K562 (cell line): Measurements from ENCODE around the gene NUP85.

Source experiments
- ATF3 ChIP-seq, 2 experiments: fragments of 450-650 bp in 1 of 2; sonication (generic) in 1 of 2; formaldehyde crosslinking in 1 of 2; IDR thresholded peaks in 1 of 2; conservative IDR thresholded peaks in 1 of 2; 2 replicates each; pipeline versions ENCODE4 v1.6.1 to v1.8.1; 2016 to 2023; ENCODE audit warnings: mild to moderate bottlenecking in 2 of 2, moderate library complexity in 2 of 2, inconsistent platforms in 1 of 2, missing genetic modification reagents in 1 of 2
- BRCA1 ChIP-seq, 2 experiments: fragments of 450-650 bp in 1 of 2; sonication (generic) in 1 of 2; formaldehyde crosslinking in 1 of 2; IDR thresholded peaks; 2 replicates each; pipeline versions ENCODE4 v1.5.0 to v1.6.1; 2017 to 2020; ENCODE audit warnings: mild to moderate bottlenecking in 1 of 2, missing genetic modification reagents in 1 of 2
- CEBPB ChIP-seq: fragments of 450-650 bp; IDR thresholded peaks from 2 replicates; pipeline ENCODE4 v1.6.1; 2016; ENCODE audit warnings: missing genetic modification characterization, missing compliant biosample characterization
- CREB1 ChIP-seq, 2 experiments: sonication (generic) in 1 of 2; formaldehyde crosslinking in 1 of 2; IDR thresholded peaks; 2 replicates each; pipeline versions ENCODE4 v1.6.1 to v1.8.0; 2012 to 2022; ENCODE audit warnings: inconsistent platforms in 1 of 2, mild to moderate bottlenecking in 1 of 2, missing genetic modification reagents in 1 of 2, moderate library complexity in 1 of 2
- HNRNPLL ChIP-seq: fragments of 200-400 bp; formaldehyde crosslinking; IDR thresholded peaks from 2 replicates; pipeline ENCODE4 v1.6.1; 2017; ENCODE audit warnings: low read length, low read depth, mild to moderate bottlenecking; ENCODE audit not compliant: poor library complexity, severe bottlenecking
- JUN ChIP-seq, 2 experiments: sonication (generic) in 1 of 2; formaldehyde crosslinking in 1 of 2; IDR thresholded peaks; 2 replicates each; pipeline versions ENCODE4 v1.6.1 to v1.8.0; 2012 to 2022; ENCODE audit warnings: borderline replicate concordance in 2 of 2, mild to moderate bottlenecking in 2 of 2, improper control_type of control experiment in 1 of 2, low read depth in 1 of 2, low read length in 1 of 2, missing genetic modification reagents in 1 of 2
- SRSF7 ChIP-seq: fragments of 200-400 bp; formaldehyde crosslinking; optimal IDR thresholded peaks from 2 replicates; pipeline ENCODE3; 2017; ENCODE audit warnings: mild to moderate bottlenecking, low read depth, low read length
- TAF1 ChIP-seq: IDR thresholded peaks from 2 replicates; pipeline ENCODE4 v1.6.1; 2011; ENCODE audit warnings: mild to moderate bottlenecking, low read length, moderate library complexity; ENCODE audit not compliant: insufficient read depth, control insufficient read depth, severe bottlenecking; ENCODE audit errors: extremely low read depth
- ZNF124 ChIP-seq: sonication (generic); formaldehyde crosslinking; IDR thresholded peaks from 2 replicates; pipeline ENCODE4 v1.8.1; 2022; ENCODE audit warnings: missing genetic modification reagents

- TF ChIP-seq CEBPB (tag) (peak; percentile 59), ZNF124 (no peak), JUN (IDR thresholded peaks at IDR 0.05; ENCODE audit: borderline replicate concordance, low read depth, low read length) (no peak), JUN (CRISPR knock-in tag; IDR thresholded peaks at IDR 0.05; ENCODE audit: borderline replicate concordance) (no peak), ATF3 (IDR thresholded peaks at IDR 0.05) (no peak), ATF3 (CRISPR knock-in tag; conservative IDR thresholded peaks at IDR 0.05) (no peak), CREB1 (IDR thresholded peaks at IDR 0.05) (no peak), CREB1 (CRISPR knock-in tag; IDR thresholded peaks at IDR 0.05) (no peak), BRCA1 (IDR thresholded peaks at IDR 0.05) (no peak), BRCA1 (CRISPR knock-in tag; IDR thresholded peaks at IDR 0.05) (no peak), SRSF7 (no peak), HNRNPLL (no peak), TAF1 (no peak)
Observed at GRCh38 chr17:75207760-75208159, 2.3 kb downstream of the NUP85 start.
